Activated CD8-positive, alpha-beta memory T cell treated with anti-CD3 and anti-CD28 coated beads for 1 hour (primary cell): ENCODE measurements around the gene STRN.
"Not testable (repeated sequence)": the region's sequence is repeated elsewhere in the genome, so short reads cannot be mapped to it uniquely, and the experiment has no call there.

Source experiments
- DNase-seq, 2 donors: peaks; one replicate each; pipeline ENCODE4 v3.0.0-alpha.2; 2020; ENCODE audit warnings: low read depth in 1 of 2; ENCODE audit errors: extremely low read depth in 1 of 2

STRN gene

DNA sequence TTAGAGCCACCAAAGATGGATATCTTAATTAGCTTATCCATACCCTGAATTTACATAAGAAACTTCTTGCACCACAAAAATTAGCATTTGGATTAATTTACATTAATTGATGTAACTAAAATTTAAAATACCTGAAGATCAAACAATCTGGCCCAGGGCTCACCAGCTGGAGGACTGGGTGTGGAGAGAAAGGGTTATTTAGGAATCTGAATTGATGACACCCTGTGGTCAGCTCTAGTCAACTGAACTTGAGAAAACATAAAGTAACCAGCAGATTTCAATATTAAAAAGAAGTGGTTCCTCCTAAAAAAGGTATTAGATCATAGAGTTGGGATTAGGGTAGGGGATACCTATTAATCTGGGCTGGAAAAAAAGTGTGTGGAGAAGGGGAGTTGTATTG is 122.5 kb downstream of the STRN start:
- DNase-seq, result no peak

- no peak for DNase-seq
These were observed 126.2 kb downstream of the STRN start for GRCh38 chr2:36839976-36840617.

- no peak for DNase-seq
These were observed 131.4 kb downstream of the STRN start for GRCh38 chr2:36834731-36835524.

- no peak for DNase-seq
These were observed 132.1 kb downstream of the STRN start for GRCh38 chr2:36834203-36834602.

DNA sequence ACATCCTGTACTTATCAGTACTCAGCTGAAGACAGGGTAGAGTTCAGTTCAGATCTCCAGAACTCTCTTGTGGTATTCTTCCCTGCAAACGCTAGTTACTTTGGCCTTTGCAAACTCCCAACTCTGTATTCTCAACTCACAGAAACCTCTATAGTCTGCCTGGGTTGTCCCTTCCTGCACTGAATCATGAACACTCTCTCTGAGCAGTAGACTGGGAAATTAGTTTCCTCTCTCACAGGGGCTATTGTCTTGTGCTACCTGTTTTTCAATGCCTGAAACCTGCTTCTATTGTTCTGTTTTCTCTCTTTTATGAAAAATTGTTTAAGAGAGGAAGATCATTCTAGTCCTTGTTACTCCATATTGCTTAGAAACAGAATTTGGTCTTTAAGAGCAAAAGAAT is 135.2 kb downstream of the STRN start:
- DNase-seq, result no peak

- DNase-seq, result not testable (repeated sequence)
These were observed 141.7 kb downstream of the STRN start for GRCh38 chr2:36824683-36825082.

DNA sequence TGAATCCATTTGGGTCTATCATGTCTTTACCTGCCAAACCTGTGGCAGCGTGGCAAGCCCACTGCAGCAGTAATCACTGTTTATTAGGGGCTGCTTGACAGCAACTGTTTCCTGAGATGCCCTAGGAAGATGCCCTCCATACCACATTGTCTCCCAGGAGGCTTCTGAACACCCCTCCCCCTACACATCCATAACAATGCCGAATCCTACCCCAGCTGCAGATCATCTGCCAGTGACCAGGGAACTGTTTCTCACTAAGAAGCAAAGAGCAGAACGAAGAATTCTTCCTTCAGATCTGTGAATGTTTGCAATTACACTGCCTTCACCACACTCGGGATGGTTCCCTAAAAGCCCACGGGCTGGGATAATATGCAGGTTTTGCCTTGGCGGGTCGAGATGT is 142.1 kb downstream of the STRN start:
- no peak for DNase-seq

- no peak for DNase-seq
These were observed 142.5 kb downstream of the STRN start for GRCh38 chr2:36823862-36824261.

DNA sequence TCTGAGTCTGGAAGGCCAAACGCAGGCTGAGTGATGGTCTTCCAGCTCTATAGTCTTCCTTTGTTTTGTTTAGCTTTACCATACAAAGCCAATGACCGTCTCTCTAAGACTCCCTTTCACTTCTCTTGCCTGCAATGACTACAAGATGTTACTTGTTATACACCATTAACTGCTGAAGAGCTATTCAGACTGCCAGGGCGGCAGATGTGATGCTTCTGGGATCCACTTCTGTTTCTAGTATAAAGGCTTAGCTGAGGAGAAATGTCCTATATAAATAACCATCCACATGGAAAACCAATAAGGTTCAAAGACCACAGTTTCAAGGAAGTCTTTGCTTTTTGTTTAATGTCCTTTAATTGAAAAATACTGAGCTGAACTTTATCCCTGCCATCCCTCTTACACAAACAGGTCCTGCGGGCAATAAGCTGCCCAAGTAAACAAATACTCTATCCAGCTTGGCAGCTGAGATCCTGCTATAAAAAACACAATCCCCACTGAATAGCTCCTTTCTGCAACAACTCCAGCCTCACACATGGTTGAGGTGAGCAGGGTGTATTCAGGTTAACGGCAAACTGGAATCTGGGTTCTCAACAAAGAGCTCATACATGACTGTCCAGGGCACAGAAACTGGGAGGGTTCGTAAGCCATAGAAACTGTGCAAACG is 145.3 kb downstream of the STRN start:
- no peak for DNase-seq

DNA sequence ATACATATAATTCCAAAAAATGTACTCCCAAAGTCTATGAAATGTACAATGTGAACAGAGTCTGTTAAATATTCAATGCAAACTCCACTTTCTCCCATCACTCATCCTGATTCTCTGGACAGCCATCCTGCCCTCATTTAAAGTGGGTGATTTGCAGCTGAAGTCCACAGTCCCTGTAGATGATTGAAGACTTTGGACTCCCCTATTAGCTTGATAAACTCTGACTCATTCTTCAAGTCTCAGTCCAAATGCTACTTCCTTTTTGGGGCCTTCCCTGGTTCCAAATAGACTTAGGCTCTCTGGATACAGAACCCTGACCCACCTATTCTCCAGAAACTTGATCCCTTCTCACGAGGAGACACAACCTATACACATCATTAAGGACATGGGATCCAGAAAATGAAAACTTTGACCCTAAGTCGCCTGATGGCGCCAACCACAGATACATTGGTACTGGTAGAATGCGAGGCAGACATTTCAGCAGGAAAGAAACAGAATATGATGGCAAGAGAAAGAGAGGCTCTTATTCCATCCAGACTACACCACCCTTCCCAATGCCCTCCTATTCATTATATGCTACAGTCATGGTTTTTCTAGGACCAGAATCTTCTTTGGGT is 147.1 kb downstream of the STRN start:
- DNase-seq, result no peak

DNA sequence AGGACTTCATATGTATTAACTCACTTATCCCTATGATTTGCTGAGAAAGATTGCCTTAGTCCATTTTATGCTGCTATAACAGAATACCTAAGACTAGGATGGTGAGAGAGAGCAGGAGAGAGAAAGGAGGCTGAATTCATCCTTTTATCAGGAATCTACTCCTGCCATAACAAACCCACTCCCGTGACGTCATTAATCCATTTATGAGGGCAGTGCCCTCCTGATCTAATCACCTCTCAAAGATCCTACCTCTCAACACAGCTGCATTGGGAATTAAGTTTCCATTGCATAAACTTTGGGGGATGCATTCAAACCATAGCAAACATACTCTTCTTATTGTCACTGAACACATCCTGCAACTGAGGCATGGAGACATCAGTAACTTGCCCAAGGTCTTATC is 147.8 kb downstream of the STRN start:
- no peak for DNase-seq

GRCh38 chr2:36812196-36812595 is 154.1 kb downstream of the STRN start:
- no peak for DNase-seq

GRCh38 chr2:36811071-36811470 is 155.3 kb downstream of the STRN start:
- no peak for DNase-seq

DNA sequence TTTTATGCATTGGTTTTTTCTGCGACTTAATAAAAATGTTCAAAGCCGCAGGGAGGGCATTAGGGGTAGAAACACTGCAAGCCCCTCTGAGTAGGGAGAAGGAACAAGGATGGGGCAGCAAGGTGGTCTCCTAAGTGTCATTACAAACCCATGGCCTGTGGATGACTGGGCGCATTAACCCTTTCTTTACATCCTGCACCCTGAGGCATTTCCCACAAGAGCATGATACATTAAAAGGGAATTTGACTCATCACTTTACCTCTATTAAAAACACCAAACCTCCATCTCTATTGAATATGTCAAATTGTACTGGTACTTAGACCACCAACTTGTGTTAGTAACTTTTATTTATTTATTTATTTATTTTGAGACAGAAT is 157.3 kb downstream of the STRN start:
- no peak for DNase-seq

DNA sequence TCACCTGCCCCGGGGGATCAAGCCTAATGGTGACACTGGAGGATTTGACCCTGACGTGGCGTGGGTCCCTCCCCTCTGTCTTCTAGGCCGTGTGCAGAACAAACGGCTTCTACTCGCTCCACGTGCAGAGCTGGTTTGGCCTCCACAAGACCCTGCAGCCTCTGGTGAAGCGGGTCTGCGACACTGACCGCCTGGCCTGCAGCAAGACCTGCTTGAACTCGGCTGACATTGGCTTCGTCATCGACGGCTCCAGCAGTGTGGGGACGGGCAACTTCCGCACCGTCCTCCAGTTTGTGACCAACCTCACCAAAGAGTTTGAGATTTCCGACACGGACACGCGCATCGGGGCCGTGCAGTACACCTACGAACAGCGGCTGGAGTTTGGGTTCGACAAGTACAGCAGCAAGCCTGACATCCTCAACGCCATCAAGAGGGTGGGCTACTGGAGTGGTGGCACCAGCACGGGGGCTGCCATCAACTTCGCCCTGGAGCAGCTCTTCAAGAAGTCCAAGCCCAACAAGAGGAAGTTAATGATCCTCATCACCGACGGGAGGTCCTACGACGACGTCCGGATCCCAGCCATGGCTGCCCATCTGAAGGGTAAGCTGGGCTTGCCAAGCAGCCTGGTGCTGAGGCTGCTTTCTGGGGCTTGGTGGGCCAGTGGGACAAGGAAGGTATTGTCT is 157.8 kb downstream of the STRN start:
- DNase-seq, result no peak

GRCh38 chr2:36807223-36807886 is 159.0 kb downstream of the STRN start:
- no peak for DNase-seq

DNA sequence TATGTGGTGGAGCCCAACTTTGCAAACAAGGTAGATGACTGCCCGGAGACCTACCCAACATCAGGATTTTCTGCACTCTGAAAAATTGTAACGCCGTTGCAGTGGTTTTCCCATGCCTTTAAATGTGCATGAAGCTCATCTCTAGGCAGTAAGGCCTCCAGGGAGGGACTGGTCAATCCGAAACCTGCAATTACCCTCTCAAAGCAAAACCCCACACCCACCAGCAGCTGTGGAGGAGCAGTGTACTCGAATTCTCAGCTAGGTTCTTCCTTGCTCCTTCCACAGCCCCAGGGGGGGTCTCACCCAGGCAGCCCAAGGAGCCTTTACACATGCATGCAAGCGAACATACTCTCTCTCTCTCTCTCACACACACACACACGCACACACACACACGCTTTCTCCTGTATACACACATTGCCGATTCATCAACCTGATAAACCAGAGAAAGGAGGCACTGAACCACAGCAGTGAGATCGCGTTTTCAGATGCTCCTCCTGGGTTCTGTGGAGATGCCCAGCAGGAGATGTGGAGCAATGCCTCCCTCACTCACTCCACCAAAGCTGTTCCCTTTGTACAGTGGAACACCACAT is 160.6 kb downstream of the STRN start:
- DNase-seq, result no peak

GRCh38 chr2:36802952-36803351 is 163.4 kb downstream of the STRN start:
- no peak for DNase-seq

GRCh38 chr2:36801088-36801487 is 165.2 kb downstream of the STRN start:
- DNase-seq, result no peak

DNA sequence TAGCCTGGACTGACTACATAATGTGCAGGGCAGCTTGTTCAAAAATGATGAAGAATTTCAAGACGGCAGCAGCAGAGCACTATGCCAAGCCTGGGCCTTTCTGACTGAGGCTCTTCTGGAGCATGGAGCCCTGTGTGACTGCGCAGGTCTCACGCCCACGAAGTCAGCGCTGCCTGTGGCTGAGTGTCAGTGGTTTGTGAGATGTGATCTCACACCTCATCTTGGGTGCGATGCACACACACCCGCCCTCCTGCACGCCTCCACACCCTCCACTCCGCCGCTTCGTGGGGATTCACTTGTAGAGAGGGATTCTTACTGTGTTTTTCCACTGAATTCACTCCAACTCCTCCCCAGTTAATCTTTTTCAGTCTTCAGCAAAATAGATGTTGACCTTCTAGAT is 166.0 kb downstream of the STRN start:
- DNase-seq, result peak in 1 of 2 donors; percentile 18
